ENCODE results near the gene HIRIP3. TPM values are rescaled to one million over a fixed set of nuclear protein-coding genes. Genes with fewer than 3 reads are reported as not detected.

Gene HIRIP3
- total and polyA plus RNA-seq, 2 experiments from 2014 or later: 10.4 to 18.5 TPM

DNA sequence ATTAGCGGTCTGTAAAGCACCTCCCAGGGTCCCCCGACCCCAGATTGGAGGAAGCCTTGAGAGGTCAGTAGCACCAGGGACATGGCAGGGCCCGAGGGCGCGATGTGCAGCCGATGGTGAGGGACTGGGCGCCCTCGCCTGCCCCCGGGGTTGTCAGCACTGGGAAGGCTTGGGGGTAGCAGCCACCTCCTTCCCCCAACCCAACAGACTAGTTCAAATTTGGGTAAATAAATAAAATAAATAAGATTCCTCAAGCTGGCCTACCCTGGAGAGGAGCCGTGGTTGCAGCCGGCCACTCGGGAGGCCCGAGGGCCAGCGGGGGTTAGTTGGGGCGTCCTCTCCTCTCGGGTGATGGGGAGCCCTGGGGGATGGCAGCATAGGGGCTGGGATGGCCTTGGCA is 29.0 kb upstream of the HIRIP3 start:
- Histone ChIP-seq H3K4me1 (ENCODE audit: insufficient read depth) (peaks cover 8% of the 10 kb centered on the region; the same call in 1 of the 2 replicates), H3K4me2 (no peak overlapping the region), H3K9me2 (ENCODE audit: insufficient read depth) (no peaks in the 10 kb centered on the region), H3K27me3 (ENCODE audit: insufficient read depth) (no peaks in the 10 kb centered on the region), H3K36me3 (ENCODE audit: insufficient read depth) (no peaks in the 10 kb centered on the region), H3K79me2 (replicated peaks; ENCODE audit: insufficient read depth) (no peaks in the 10 kb centered on the region), H3K4me3 (no peak overlapping the region), H3F3A (replicated peaks; ENCODE audit: low read depth) (0 out of 2 replicates have a peak, but pooled peaks cover 8% of the 10 kb centered on the region), H2AFZ (no peak overlapping the region), H4K20me1 (replicated peaks; ENCODE audit: insufficient read depth) (no peaks in the 10 kb centered on the region; the same call in 1 of the 2 replicates), H3K27ac (ENCODE audit: low read depth) (no peak overlapping the region)
- DNase-seq (ENCODE audit: low spot score) (no peak), ATAC-seq (no peak)
- H3K27ac Mint-ChIP-seq: no peak overlapping the region
- H3K4me3 Mint-ChIP-seq: no peak overlapping the region
- no peaks in the 10 kb centered on the region; the same call in 2 of the 3 replicates for H3K9me3 Mint-ChIP-seq
- H3K4me1 Mint-ChIP-seq: peaks cover 20% of the 10 kb centered on the region
- TF ChIP-seq, protein P1, sequence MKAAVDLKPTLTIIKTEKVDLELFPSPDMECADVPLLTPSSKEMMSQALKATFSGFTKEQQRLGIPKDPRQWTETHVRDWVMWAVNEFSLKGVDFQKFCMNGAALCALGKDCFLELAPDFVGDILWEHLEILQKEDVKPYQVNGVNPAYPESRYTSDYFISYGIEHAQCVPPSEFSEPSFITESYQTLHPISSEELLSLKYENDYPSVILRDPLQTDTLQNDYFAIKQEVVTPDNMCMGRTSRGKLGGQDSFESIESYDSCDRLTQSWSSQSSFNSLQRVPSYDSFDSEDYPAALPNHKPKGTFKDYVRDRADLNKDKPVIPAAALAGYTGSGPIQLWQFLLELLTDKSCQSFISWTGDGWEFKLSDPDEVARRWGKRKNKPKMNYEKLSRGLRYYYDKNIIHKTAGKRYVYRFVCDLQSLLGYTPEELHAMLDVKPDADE (IDR thresholded peaks at IDR 0.05): no peak
- peaks cover 11% of the 10 kb centered on the region for H3K27me3 Mint-ChIP-seq (ENCODE audit: insufficient read depth, low read depth, poor library complexity)
- H3K36me3 Mint-ChIP-seq (ENCODE audit: low read depth): peaks cover 3% of the 10 kb centered on the region; the same call in 2 of the 3 replicates

DNA sequence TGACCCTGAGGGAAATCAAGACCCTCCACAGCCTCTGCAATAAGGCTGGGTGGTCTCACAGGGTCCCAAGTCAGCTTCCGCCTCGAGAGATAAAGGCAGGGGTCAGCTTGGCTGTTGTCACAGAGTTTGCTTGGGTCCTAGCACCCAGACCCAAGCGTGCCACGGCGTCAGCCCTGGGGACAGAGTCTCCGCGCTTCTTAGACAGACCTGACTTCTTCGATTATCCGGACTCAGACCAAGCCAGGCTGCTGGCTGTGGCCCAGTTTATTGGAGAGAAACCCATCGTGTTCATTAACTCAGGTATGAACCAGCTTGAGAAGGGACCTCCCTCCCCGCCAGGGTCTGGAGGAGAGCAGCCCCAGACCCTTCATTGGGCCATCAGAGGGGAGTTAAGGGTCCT is 28.2 kb upstream of the HIRIP3 start:
- ATAC-seq (no peak), DNase-seq (ENCODE audit: low spot score) (no peak)
- Histone ChIP-seq H3K4me2 (no peak overlapping the region), H3K27me3 (ENCODE audit: insufficient read depth) (no peaks in the 10 kb centered on the region), H2AFZ (no peak overlapping the region), H3K4me3 (no peak overlapping the region), H3K9me2 (ENCODE audit: insufficient read depth) (no peaks in the 10 kb centered on the region), H3K4me1 (ENCODE audit: insufficient read depth) (no peaks in the 10 kb centered on the region; the same call in 1 of the 2 replicates), H3K27ac (ENCODE audit: low read depth) (no peak overlapping the region), H4K20me1 (replicated peaks; ENCODE audit: insufficient read depth) (no peaks in the 10 kb centered on the region; the same call in 1 of the 2 replicates), H3K79me2 (replicated peaks; ENCODE audit: insufficient read depth) (no peaks in the 10 kb centered on the region), H3F3A (replicated peaks; ENCODE audit: low read depth) (0 out of 2 replicates have a peak, but pooled peaks cover 4% of the 10 kb centered on the region), H3K36me3 (ENCODE audit: insufficient read depth) (no peaks in the 10 kb centered on the region)
- no peaks in the 10 kb centered on the region; the same call in 2 of the 3 replicates for H3K9me3 Mint-ChIP-seq
- no peak for TF ChIP-seq EZH2 (IDR thresholded peaks at IDR 0.05; ENCODE audit: low read depth, unreplicated experiment)
- peaks cover 3% of the 10 kb centered on the region; the same call in 2 of the 3 replicates for H3K36me3 Mint-ChIP-seq (ENCODE audit: low read depth)
- H3K4me1 Mint-ChIP-seq: peaks cover 13% of the 10 kb centered on the region
- peaks cover 12% of the 10 kb centered on the region for H3K27me3 Mint-ChIP-seq (ENCODE audit: insufficient read depth, low read depth, poor library complexity)
- H3K4me3 Mint-ChIP-seq: no peak overlapping the region
- no peak overlapping the region for H3K27ac Mint-ChIP-seq

DNA sequence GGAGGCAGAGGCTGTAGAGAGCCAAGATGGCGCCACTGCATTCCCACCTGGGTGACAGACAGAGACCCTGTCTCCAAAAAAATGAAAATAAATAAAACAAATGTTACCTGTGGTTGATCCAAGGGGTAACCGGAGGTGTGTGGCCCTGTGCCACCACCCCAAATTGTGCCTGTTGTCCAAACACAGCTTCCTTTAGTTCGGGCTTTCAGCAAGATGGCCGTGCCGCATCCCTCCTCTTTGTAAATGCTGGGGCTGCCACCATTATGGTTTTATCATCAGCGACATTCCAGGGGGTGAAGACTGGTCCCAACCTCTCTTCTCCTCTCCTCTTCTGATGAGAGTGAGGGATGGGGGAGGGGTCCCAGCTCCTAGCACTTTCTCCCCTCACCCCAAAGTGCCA is 27.5 kb upstream of the HIRIP3 start, which contains the start of gene C16orf92:
Gene C16orf92, plus strand, starts transcription at position 312 of the 400 bp plus-strand sequence. CDS start 143 bp downstream, outside the sequence.
- Histone ChIP-seq H3K27ac (ENCODE audit: low read depth) (no peak within 1 kb of the TSS), H2AFZ (no peak within 1 kb of the TSS), H3K4me1 (ENCODE audit: insufficient read depth) (no peaks in the 10 kb centered on the region), H3K9me2 (ENCODE audit: insufficient read depth) (no peaks in the 10 kb centered on the region), H3K4me3 (no peak within 1 kb of the TSS), H4K20me1 (replicated peaks; ENCODE audit: insufficient read depth) (no peaks in the 10 kb centered on the region), H3K36me3 (ENCODE audit: insufficient read depth) (no peaks in the 10 kb centered on the region), H3K4me2 (no peak within 1 kb of the TSS), H3F3A (replicated peaks; ENCODE audit: low read depth) (0 out of 2 replicates have a peak, but pooled peaks cover 4% of the 10 kb centered on the region), H3K79me2 (replicated peaks; ENCODE audit: insufficient read depth) (no peaks in the 10 kb centered on the region), H3K27me3 (ENCODE audit: insufficient read depth) (no peaks in the 10 kb centered on the region)
- ATAC-seq: no peak
- no peak for DNase-seq (ENCODE audit: low spot score)
- Mint-ChIP-seq H3K4me1 (peaks cover 6% of the 10 kb centered on the region), H3K27ac (no peak within 1 kb of the TSS), H3K4me3 (no peak within 1 kb of the TSS), H3K36me3 (ENCODE audit: low read depth) (peaks cover 3% of the 10 kb centered on the region; the same call in 2 of the 3 replicates), H3K9me3 (no peaks in the 10 kb centered on the region; the same call in 2 of the 3 replicates), H3K27me3 (ENCODE audit: insufficient read depth, low read depth, poor library complexity) (peaks cover 12% of the 10 kb centered on the region)
- TF ChIP-seq, protein P2, sequence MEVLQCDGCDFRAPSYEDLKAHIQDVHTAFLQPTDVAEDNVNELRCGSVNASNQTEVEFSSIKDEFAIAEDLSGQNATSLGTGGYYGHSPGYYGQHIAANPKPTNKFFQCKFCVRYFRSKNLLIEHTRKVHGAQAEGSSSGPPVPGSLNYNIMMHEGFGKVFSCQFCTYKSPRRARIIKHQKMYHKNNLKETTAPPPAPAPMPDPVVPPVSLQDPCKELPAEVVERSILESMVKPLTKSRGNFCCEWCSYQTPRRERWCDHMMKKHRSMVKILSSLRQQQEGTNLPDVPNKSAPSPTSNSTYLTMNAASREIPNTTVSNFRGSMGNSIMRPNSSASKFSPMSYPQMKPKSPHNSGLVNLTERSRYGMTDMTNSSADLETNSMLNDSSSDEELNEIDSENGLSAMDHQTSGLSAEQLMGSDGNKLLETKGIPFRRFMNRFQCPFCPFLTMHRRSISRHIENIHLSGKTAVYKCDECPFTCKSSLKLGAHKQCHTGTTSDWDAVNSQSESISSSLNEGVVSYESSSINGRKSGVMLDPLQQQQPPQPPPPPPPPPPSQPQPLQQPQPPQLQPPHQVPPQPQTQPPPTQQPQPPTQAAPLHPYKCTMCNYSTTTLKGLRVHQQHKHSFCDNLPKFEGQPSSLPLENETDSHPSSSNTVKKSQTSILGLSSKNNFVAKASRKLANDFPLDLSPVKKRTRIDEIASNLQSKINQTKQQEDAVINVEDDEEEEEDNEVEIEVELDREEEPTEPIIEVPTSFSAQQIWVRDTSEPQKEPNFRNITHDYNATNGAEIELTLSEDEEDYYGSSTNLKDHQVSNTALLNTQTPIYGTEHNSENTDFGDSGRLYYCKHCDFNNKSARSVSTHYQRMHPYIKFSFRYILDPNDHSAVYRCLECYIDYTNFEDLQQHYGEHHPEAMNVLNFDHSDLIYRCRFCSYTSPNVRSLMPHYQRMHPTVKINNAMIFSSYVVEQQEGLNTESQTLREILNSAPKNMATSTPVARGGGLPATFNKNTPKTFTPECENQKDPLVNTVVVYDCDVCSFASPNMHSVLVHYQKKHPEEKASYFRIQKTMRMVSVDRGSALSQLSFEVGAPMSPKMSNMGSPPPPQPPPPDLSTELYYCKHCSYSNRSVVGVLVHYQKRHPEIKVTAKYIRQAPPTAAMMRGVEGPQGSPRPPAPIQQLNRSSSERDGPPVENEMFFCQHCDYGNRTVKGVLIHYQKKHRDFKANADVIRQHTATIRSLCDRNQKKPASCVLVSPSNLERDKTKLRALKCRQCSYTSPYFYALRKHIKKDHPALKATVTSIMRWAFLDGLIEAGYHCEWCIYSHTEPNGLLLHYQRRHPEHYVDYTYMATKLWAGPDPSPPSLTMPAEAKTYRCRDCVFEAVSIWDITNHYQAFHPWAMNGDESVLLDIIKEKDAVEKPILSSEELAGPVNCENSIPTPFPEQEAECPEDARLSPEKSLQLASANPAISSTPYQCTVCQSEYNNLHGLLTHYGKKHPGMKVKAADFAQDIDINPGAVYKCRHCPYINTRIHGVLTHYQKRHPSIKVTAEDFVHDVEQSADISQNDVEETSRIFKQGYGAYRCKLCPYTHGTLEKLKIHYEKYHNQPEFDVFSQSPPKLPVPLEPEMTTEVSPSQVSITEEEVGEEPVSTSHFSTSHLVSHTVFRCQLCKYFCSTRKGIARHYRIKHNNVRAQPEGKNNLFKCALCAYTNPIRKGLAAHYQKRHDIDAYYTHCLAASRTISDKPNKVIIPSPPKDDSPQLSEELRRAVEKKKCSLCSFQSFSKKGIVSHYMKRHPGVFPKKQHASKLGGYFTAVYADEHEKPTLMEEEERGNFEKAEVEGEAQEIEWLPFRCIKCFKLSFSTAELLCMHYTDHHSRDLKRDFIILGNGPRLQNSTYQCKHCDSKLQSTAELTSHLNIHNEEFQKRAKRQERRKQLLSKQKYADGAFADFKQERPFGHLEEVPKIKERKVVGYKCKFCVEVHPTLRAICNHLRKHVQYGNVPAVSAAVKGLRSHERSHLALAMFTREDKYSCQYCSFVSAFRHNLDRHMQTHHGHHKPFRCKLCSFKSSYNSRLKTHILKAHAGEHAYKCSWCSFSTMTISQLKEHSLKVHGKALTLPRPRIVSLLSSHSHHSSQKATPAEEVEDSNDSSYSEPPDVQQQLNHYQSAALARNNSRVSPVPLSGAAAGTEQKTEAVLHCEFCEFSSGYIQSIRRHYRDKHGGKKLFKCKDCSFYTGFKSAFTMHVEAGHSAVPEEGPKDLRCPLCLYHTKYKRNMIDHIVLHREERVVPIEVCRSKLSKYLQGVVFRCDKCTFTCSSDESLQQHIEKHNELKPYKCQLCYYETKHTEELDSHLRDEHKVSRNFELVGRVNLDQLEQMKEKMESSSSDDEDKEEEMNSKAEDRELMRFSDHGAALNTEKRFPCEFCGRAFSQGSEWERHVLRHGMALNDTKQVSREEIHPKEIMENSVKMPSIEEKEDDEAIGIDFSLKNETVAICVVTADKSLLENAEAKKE (CRISPR knock-in tag; IDR thresholded peaks at IDR 0.05): no peak
- no peak for TF ChIP-seq NANOG (IDR thresholded peaks at IDR 0.05; ENCODE audit: borderline replicate concordance)
- TF ChIP-seq ZNF331 (CRISPR knock-in tag; IDR thresholded peaks at IDR 0.05; ENCODE audit: low read depth): no peak
- TF ChIP-seq CREB1 (CRISPR knock-in tag; IDR thresholded peaks at IDR 0.05; ENCODE audit: low read depth): no peak
- no peak for TF ChIP-seq POLR2AphosphoS5 (IDR thresholded peaks at IDR 0.05; ENCODE audit: low read depth)
- no peak for TF ChIP-seq ZNF114 (CRISPR knock-in tag; IDR thresholded peaks at IDR 0.05)
- TF ChIP-seq STAT1 (IDR thresholded peaks at IDR 0.05; ENCODE audit: unreplicated experiment): no peak
- no peak for TF ChIP-seq EZH2 (IDR thresholded peaks at IDR 0.05; ENCODE audit: low read depth, unreplicated experiment)

Measured in GM23338 (cell line).